Measurements from ENCODE around the gene RPLP2.

RPLP2 gene

DNA sequence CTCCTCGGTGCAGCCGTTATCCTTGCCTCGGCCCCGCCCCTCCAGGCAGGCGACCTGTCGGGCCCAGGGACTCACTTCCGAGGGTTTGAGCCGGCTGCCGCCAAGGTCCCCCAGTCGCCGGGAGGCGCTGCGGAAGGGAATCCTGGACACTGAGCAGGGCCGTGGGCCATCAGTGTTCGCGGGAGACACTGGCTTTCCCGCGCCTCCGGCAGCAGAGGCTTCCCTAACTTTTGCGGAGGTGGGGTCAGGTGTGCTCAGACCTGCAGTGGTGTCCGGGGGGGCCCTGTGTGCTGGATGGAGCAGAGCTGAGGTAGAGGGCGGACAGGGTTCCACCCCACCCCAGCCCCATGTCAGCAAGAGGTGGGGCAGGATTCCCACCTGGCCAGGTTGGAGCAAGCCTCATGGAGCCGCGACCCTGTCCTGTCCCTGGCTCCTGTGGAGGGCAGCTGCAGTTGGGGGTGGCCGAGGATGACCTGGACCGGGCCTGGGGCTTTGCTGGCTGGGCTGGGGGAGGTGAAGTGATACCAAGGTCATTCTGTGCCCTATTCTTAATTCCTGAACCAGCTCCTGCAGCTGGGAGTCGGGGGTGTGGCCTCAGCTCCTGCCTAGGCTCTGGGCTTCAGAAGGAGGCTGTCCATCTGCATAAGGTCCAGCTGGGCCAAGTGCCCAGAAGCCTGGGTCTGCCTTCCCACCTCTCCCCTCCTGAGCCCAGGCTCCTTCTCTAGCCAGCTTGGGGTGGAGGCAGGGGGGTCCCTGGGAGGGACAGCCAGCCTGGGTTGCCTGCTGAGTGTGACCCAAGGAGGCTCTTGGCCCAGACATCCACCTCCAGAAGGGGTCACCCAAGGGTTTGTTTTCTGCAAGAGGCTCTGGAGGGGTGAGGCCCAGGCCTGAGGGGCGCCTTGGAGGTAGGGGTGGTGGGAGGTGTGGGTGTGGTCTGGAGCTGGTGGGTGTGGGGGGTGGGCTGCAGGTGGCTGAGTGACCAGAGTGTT, 41.3 kb downstream of the RPLP2 start:
- no peak for DNase-seq (ENCODE audit: low read depth)

- DNase-seq (ENCODE audit: low read depth), result no peak
Measured at GRCh38 chr11:852762-853161, 43.0 kb downstream of the RPLP2 start.

DNA sequence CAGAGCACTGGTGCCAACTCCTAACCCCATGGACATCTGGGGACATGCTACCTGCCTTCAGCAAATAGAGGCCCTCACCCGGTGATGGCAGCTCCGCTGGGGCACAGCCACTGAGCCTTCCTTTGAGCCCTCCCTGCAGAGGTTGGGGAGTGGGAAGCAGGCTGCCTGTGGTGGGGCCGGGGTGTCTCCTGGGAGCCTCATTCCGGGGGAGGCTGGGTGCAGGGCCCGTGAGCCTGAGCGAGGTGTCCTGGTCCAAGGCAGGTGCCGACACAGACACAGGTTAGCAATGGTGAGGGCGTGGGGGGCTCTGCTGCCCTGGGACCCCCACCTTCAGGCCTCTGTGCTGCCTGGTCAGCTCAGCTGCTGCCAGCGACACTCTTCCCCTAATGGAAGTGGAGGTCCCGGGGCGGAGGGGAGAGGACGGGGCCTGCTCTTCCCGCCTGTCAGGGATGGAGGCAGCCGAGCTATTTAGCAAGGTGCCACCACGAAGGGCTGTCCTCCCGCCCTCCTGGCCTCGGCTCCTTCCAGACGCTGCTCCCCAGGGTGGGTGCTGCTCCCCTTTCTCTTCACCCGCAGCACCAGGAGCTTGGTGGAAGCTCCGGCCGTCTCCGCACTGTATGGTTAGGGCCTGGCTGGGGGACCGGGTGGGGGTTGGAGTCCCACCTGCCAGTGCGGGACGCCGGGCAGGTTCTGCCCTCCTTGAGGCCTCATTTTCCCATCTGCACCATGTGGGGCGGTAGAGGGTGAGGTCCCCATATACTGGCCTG, 44.1 kb downstream of the RPLP2 start:
- DNase-seq (ENCODE audit: low read depth), result no peak

DNA sequence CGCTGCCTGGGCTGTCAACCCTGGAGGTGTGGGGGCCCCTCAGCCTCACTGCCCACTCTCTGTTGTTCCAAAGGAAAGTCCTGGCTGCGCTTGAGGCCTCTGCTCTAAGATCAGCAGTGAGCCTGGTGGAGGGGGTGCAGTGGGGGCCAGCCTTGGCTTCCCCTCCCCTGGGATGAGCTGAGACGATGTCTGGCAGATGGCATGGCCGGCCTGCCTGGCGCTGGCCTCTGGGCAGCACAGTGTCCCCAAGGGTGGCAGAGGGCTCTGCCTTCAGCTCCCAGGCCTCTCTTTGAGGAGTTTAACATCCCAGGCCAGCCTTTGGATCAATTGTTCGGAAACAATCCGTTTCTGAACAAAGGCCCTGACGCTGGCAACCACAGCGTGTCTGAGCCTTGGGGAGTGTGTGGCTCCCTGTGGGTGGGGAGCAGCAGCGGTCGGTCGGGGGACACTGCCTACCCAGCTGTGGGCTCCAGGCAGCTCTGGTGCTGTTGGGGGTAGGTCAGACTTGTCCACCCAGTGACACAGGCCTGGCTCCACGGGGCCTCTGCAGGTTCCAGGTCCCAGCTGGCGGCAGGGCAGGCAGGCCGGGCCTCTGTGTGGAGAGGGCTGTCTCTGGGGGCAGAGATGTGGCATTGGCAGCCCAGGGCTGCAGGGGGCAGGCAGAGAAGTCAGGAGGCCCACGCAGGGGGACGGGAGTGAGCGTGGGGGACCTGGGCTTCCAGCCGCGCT, 45.0 kb downstream of the RPLP2 start:
- no peak for DNase-seq (ENCODE audit: low read depth)

- no peak for DNase-seq (ENCODE audit: low read depth)
Measured at GRCh38 chr11:855330-855674, 45.5 kb downstream of the RPLP2 start.

- DNase-seq (ENCODE audit: low read depth), result no peak
Measured at GRCh38 chr11:855796-856195, 46.0 kb downstream of the RPLP2 start.

DNA sequence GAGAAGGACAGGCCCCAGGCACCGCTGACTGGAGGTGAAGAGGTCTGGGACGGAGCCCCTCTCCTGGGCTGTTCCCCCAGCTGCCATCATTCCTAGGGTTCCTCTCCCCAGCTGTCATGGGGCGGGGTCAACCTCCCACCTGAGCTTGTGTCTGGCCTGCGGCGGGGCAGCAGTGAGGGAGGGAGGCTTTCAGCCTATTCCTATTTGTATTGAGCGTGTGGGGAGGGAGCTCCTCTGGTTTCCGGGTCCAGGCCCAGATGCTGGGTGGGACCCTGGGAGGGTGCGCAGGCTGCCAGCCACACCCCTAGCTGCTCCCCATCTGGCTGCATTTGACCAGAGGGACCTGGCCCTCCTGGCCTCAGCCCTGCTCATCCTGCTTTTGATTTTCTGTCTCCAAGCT, 46.6 kb downstream of the RPLP2 start:
- DNase-seq (ENCODE audit: low read depth), result no peak

DNA sequence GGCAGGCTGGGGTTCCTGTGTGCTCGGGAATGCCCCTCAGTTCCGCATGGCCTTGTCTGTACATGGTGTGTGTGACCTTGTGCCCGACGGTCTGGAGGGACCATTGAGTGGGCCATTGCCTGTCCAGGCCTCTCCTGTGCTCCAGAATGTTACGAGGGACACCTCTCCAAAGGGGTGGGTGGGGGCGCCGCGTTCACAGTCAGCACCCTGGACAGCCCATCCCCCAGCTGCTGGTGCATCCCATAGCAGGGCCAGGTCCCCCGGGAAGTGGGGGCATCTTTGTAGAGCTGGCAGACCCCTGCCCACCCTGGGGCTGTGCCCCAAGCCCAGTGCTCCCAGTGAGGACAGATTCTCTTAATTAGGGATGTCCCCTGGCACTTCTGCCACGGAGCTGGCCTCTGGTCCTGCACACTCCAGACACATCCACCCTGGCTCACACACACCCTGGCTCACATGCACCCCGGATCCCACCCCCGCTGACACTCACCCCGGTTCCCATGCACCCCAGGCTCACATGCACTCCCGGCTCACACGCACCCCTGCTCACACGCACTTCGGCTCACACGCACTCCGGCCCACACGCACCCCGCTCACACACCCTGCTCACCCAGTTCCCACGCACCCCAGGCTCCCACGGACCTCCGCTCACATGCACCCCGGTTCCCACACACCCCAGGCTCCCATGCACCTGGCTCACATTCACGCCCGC, 48.4 kb downstream of the RPLP2 start:
- no peak for DNase-seq (ENCODE audit: low read depth)

GRCh38 chr11:858762-859339, 49.1 kb downstream of the RPLP2 start:
- DNase-seq (ENCODE audit: low read depth), result no peak

DNA sequence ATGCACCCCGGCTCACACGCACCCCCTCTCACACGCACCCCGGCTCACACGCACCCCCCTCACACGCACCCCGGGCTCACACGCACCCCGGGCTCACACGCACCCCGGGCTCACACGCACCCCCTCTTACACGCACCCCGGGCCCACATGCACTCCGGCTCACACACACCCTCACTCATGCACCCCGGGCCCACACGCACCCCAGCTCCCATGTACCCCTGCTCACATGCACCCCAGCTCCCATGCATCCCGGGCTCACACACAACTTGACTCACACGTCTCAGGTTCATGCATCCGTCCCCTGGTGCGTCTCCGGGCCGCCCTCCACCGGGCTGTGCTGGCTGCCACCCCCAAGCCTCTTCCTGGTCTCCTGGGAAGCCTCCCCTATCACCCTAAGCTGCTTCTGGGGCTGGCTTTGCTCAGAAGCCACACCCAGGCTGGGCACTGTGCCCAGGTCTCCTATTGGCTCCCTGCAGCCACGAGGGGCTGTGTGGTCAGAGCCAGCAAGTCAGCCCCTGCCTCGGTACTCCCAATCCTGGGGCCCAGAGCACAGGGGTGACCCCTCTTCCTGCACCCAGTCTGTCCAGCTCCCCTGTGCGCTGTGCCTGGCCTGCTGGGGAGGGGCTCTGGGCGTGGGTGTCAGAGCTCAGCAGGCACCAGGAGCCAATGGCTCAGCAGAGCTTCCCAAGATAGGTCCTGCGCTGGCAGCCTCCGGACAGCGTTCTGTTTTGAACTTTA, 49.8 kb downstream of the RPLP2 start:
- DNase-seq (ENCODE audit: low read depth), result no peak

GRCh38 chr11:860234-861104, 50.7 kb downstream of the RPLP2 start:
- no peak for DNase-seq (ENCODE audit: low read depth)

- no peak for DNase-seq (ENCODE audit: low read depth)
Measured at GRCh38 chr11:861105-861479, 51.3 kb downstream of the RPLP2 start.

- DNase-seq (ENCODE audit: low read depth), result no peak
Measured at GRCh38 chr11:862081-862661, 52.4 kb downstream of the RPLP2 start.

All from activated T-cell treated with anti-CD3 and anti-CD28 coated beads for 48 hours (primary cell).